GM18519 (cell line): ENCODE results near the gene THSD4.

Experiments
- ATAC-seq: cut with Tn5 transposase; IDR thresholded peaks from one replicate; pipeline ENCODE4 v1.9.1; 2021; ENCODE audit warnings: mild to moderate bottlenecking, moderate library complexity; ENCODE audit not compliant: unreplicated experiment, low FRiP score

THSD4 gene

DNA sequence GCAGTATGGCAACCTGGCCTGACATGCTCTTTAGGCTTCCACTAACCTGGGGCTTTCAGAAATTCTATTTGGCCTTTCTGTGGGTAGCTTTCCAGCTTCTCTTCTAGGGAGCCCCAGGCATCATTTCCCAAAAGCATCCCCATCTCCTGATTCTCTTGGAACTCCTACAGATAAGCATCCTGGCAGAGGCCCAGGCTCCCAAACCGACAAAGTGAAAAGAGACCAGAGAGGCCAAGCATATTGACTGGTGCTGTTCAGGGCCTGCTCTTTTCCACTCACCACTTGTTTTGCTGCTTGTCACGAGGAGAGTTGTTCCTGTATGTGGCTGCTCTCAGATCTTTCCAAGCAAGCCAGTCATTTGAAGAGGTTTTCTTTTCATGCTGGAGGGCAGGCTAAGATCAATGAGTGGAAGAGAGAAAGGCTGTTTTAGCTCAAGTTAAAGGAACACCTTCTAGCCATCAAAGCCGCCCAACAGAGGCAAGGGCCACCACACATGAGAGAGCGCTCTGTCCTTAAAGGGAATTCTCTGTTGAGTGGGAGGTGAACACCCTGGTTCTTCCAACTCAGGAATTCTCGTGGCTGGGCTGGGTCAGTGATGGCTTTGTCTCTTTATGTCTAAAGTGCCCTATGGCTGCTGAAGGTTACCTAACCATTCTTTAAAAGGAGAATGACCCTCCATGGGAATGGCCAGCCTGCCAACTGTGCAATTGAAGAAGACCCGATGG lies 664.0 kb downstream of the THSD4 start:
- ATAC-seq: no peak

DNA sequence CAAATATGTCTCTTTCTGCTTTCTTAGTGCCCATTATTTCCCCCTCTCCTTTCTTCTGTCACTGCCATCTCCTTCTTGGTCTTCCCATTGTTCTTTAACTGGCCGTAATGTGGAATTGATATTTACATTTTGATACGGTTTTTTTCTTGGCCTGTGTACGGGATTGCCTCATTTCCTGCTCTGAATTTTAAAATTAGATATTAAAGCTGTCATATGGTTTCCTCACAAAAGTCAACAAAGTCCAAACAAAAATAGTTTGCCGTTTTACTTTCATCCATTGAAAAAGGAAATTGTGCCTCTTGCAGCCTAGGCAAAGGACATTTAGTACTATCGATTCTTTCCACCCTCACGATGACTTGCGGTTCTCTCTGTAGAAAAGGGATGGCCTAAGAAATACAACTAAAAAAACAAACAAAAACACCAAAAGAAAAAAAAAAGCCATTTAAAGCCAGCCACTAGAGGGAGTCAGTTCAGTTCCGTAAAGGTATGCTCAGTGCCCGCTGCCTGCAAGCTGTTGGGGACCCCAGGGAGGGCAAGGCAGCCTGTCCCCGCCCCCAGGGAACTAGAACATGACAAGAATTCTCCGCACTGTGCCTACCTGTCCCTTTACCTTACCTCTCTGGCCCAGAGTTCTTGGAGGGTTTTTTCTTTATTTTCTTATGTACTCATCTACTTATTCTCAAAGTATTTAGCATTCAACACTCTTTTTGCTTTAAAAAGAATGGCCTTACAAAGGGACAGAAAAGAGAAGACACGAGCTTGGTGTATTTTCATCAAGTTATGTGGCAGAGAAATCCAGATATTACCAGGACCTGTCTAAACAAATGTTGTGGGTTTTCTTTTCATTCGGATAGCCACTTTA lies 665.1 kb downstream of the THSD4 start:
- no peak for ATAC-seq

DNA sequence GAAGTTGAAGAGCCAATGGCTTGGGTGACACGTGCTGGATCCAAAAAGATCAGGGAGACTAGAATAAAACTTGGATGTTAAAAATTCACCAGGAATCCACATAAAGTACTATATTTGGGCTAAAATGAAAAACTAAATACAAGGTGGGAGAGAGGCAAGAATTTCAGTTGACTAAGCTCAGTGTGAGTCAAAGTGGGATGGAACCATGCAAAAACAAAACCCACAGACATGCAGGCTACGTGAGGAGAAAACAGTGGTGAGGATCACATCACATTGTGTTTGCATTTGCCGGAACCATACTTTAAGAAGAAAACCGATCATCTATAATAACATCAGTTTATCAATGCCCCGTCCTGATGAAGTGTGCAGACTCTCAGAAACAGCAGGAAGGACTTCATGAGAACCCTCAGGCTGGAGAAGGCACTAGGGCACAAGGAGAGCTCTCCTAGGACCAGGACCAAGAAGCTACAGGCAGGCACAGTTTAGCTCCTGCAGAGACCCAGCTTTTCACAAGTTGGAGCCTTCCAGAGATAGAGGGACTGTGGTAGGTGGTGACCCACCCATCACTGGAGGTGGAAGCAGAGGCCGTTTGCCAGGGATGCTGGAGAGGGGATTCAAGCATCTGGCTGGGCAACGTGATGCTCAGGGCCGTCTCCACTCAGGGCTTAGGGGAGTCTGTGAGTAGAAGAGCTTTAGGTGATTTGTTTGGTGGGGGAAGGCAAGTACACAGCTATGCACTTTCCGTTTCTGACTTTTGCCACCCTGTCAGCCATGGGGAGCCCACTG lies 666.1 kb downstream of the THSD4 start:
- ATAC-seq: no peak

DNA sequence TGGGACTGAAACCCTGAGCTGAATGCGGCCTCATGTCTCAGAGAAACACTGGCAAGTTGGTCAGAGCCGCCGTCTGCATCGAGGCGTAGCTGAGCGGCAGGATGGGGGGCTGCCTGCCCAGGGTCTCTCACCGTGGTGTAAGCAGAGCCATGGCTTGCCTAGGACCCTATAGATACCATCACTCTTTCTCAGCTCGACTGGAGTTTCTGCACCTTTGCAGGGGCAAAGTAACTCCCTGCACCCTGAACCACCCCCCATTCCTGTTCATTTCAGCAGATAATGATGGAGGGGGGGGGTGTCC lies 666.6 kb downstream of the THSD4 start:
- no peak for ATAC-seq

DNA sequence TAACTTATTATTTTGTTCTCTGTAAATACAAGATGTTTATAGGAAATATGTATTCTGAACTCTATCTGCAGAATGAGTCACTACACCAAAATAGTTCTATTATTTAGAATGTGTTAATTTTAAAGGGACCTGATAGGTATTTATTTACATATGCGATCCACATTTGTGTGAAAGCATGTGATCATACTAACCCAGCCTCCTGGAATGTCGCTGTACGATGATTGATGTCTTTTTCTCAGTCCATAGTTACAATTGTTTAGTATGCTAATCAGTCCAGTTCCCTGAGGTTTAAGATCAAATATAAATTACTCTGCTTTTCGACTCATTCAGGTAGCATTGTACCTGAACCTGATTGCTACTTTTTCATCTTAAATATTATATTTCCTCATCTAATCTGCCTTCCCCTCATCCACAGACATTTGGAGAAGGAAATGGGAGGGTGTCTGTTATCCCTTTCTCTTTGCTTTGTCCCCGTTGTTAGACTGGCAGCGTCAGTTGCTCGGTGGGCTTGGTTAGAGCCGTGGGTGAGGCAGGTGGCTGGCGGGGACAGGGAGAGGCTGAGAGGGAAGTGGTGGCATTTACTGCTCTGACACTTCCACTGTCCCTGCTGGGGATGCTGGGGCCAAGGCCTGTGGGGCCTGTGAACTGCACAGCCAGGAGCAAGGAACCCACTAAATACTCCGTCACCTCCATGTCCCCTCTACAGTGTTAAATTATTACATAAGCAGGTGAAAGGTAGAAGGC lies 667.3 kb downstream of the THSD4 start:
- no peak for ATAC-seq

DNA sequence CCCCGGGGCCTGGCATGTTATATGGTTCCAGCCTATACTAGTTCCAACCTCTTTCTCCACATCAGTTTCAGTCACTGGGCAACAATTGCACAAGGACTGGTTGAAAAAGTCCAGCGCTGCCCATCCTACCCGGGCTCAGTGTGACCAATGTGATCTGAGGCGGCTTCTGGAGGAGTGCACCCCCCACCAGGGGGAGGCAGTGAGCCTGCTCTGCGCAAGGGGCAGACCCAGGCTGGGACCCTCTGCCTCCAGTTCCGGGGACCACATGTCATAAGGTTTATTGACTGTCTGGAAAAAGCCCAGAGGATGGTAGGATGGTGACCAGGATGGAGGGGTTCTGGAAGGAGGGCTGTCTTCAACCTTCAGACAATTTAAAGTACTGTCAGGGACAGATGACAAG lies 669.4 kb downstream of the THSD4 start:
- ATAC-seq: no peak

DNA sequence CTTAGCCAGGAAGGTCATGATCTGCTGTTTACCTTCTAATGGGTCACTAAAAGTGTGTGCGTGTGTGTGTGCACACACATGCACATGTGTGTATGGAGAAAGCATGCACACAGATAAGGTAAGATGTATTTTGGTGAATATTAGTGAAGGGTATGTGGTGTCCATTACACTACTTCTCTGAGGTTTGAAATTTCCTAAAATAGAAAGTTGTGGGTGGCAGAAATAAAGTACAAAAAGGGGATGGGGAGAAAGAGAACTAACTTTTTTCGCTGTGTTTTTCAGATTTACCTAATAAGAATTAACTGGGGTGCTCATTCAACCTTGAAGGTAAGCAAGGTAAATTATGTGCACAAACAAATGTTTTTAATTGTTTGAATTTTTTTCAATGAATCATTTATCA lies 670.7 kb downstream of the THSD4 start:
- ATAC-seq: no peak

DNA sequence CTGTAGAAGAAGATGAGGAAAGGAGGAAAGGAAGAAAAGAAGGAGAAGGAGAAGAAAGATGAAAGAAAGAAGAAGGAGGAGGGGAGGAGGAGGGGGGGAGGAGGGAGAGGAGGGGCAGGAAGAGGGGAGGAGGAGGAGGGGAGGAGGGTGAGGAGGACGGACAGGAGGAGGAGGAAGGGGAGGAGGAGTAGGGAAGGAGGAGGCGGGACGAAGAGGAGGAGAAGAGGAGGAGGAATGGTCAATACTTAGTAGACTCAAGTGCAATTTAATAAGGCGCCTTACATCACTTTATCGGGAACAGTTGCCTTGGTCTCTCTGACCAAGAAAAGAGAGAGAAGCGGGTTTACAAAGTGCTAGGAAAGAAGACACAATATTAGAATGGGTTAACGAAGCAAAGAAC lies 671.4 kb downstream of the THSD4 start:
- ATAC-seq: no peak

DNA sequence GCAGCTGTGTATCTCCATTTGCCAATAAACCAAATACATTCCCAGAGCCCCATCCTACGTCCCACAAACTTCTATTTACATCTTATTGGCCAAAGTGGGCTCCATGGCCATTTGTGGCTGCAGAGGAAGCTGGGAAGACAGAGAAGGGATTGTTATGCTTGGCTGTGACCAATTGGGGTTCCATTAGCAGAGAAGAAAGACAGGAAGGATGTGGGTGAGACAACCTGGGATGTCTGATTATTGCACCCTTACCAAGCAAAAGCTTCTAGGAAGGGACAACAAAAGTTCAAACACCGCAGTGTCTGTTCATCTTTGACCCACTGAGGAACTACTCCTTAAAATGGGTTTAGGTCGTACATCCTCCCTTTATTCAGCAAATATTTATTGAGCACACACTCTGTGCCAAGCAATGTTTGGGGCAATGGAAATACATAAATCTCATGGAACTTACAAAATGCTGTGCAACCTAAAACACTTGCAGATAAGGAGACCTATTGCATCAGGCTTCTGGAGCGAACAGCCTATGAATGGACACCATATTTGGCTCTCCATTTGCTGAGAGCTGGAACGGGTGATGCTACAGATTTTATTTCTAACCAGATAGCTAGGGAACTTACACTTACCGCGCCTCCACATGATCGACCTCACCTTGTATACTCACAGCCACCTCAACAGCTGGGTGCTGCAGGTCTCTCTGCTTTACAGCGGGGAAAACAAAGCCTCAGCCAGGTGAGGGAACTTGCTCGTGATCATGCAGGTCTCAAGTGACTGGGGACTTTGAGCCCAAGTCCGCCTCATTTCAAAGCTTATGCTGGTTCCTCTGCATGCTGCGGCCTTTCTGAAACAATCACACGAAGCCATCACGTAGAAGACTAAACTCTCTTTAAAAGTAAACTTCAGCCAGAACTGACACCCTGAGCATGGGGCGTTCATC lies 673.6 kb downstream of the THSD4 start:
- no peak for ATAC-seq

DNA sequence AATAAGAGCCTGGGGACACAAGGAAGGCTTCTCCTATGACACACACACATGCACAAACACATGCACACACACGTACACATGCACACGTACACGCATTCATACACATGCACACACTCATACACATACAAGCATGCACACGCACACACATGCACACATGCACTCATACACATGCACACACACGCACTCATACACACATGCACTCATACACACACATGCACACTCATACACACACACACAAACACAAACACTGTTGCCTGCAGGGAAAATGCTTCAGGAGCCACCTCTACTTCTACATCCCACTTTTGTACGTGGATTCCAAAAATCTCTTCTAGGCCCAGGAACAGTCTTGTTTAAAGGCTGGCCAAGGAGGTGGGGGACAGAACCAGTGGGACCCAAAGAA lies 674.3 kb downstream of the THSD4 start:
- ATAC-seq: no peak

DNA sequence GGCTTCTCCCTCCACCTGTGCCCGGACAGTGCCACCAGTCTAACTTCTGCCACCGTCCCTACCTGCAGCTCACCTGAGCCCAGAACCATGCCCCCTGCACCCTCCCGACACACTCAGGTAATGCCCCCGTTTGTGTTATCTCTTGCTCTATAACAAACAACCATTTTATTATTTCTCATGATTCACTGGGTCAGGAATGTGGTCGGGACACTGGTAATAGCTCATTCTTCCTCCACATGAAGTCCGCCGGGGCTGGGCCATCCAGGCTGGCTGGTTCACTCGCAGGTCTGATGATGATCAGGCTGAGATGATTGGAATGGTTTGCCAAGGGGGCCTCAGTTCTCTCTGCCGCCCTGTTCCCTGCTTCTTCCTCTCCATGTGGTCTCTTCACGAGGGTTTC lies 674.8 kb downstream of the THSD4 start:
- no peak for ATAC-seq

DNA sequence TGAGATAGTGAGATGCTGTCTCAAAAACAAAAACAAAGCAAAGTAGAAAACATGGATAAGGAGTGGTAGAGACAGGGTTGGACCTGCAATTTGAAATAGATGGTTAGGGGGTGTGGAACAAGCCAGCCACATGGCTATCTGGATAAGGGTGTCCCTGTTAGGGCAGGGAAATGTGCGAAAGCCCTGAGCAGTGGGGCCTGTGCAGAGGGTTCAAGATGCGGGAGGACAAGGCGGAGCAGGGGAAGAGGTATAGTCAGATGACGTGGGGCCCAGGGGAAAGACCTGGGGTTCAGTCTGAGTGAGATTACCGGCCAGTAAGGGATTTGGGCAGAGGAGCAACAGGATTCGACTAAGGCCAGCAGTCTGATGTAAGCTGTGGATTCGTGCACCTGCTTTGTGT lies 676.7 kb downstream of the THSD4 start:
- ATAC-seq: no peak

DNA sequence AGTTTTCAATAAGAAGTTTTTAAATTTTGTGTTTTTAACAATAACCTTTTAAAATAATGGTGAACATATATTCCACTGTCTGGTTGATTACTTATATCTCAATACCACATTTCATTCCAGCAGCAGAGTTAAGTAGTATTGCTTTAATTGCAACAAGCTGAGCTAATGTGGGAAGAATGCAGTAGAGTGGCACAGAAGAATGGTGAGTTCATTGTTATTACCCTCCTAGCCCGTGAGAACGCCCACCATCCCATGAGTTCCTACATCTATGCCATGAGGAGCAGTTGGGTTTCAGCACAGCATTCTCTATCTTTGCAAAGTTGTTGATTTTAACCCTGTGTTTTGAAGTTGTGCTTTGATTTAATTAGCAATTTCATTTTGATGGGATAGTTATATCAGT lies 677.2 kb downstream of the THSD4 start:
- no peak for ATAC-seq

DNA sequence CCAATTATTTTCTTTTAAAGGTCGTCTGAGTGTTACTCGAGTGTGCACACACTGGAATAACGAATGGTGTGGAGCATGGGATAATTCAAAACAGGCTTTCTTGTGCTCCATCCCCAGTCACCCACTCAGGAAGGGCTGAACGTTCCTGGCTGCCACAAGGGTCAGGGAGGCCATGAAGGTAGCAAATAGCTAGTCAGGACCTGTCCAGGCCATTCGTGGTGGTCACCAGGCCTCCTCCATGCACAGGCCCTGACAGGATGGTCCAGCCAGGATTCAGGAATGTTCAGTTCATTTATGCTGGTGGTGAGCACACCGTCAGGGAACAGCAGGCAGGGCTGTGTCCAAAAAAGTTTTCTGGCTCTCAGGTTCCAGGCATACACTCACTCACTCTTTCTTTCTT lies 683.4 kb downstream of the THSD4 start:
- no peak for ATAC-seq

DNA sequence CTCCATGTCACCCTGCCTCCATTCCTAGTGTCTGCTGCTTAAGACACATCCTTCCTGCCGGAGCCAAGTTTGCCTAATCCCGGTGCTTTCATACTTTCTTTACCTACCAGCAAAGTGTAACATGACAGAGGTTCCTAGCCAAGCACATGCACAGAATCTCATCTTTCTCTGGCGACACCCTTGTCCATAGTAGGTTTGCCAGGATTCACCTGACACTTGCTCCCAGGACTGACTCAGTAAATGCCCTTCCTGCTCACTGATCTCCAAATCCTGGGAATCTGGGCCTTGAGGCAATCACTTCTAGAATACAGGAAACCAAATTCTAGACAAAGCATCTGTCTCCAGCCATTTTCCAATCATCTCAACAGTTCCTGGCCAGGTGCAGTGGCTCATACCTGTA lies 684.9 kb downstream of the THSD4 start:
- ATAC-seq: no peak

DNA sequence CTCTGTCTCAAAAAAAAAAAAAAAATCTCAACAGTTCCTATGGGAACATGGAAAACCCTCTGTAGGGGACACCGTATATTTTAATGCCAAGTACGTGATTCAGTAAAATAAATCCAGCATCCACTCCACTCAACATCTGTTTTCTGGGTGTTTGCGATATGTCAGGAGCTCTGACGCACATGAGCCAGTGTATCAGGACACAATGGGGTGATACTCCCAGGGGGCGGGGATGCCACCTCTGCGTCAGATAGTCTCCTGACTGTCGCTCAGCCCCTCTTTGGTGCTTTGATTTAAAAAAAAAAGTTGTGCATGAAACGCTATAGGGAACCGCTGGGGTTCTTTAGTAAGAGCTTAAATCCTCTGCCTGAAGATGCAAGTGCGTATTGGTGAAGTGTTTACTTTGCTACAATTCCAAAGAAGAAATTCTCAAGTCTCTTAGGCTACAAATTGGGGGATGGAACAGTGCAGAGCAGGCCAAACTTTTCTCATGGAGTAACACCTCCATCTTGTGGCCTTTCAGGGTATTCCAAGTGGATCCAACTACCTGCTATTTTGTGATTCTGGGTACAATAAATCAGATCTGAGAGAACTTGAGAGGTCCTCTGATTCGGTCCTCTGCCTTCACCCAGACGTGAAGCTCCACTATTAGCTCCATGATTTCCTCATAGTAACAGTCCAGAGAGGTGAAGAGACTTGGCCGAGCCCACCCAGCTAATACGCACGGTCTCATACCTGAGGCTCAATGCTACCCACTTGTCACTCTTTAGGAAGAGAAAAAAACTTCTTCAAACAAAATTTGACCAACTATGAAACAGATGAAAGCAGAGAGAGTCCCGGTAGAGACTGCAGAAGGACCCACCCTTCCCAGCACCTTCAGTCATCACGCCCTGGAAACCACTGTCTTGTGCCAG lies 685.8 kb downstream of the THSD4 start:
- no peak for ATAC-seq

DNA sequence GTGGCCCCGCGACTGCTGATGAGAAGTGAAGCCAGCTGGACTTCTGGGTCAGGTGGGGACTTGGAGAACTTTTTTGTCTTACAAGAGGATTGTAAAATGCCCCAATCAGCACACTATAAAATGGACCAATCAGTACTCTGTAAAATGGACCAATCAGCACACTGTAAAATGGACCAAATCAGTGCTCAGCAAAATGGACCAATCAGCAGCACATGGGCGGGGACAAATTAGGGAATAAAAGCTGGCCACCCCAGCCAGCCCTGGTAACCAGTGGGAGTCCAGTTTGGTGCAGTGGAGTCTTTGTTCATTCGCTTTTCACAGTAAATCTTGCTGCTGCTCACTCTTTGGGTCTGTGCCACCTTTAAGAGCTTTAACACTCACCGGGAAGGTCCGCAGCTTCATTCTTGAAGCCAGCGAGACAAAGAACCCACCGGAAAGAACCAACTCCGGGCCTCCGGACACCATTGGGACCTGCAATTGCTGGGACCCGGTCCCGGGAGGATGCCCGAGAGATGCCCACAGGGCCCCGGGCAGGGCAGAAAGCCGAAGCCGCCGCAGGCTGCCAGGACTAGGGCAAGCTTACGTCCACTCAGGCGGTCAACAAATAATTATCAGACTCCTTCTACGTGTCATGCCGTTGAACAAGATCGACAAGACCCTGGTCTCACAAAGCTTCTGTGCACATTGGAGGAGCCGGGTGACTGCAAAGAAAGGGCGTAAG lies 686.8 kb downstream of the THSD4 start:
- ATAC-seq: no peak

DNA sequence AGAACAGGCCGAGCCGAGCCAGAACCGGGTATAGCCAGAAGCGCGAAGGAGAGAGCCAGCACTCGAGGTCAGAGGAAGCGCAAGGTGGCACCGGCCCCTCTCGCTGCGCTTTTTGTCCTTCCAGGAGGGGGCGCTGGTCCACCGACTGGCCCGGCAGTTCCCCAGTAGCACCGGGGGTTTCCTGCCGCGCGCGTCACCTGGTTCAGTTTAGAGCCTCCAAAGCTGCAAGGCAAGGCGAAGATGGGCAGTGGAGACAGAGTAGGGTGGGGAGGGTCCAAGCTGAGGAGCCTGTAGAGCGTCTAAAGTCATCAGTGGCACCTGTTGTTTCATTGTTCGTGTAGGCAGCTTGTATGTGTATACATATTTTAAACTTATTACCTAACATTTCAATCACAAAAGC lies 687.5 kb downstream of the THSD4 start:
- no peak for ATAC-seq
